OCI-LY1 (cell line): Measurements from ENCODE around the gene DNAJB6.

Experiments
- EZH2 ChIP-seq: fragments of 200-600 bp; sonication (generic), shearing (Covaris generic); IDR thresholded peaks from 2 replicates; pipeline ENCODE4 v1.8.0; 2017; ENCODE audit warnings: borderline replicate concordance, mixed run types, mild to moderate bottlenecking, antibody characterized with exemption, low read length, moderate library complexity, mixed read lengths
- TF ChIP-seq, protein P1 (sequence below): fragments of 200-600 bp; sonication (generic), shearing (Covaris generic); IDR thresholded peaks from 2 replicates; pipeline ENCODE4 v1.5.1; 2017; ENCODE audit warnings: mild to moderate bottlenecking, antibody characterized with exemption, low read length, moderate library complexity, mixed read lengths

DNA sequence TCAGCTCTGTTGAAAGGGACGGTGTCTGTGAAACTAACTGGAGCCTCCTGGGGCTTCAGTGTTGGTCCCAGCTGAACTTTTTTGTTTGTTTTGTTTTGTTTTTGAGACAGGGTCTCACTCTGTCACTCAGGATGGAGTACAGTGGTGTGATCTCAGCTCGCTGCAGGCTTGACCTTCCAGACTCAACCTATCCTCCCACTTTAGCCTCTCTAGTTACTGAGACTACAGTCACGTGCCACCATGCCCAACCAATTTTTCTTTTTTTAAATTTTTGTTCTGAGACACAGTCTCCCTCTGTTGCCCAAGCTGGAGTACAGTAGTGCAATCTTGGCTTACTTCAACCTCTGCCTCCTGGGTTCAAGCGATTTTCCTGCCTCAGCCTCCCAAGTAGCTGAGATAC, 13.4 kb upstream of the DNAJB6 start:
- TF ChIP-seq, protein P1, sequence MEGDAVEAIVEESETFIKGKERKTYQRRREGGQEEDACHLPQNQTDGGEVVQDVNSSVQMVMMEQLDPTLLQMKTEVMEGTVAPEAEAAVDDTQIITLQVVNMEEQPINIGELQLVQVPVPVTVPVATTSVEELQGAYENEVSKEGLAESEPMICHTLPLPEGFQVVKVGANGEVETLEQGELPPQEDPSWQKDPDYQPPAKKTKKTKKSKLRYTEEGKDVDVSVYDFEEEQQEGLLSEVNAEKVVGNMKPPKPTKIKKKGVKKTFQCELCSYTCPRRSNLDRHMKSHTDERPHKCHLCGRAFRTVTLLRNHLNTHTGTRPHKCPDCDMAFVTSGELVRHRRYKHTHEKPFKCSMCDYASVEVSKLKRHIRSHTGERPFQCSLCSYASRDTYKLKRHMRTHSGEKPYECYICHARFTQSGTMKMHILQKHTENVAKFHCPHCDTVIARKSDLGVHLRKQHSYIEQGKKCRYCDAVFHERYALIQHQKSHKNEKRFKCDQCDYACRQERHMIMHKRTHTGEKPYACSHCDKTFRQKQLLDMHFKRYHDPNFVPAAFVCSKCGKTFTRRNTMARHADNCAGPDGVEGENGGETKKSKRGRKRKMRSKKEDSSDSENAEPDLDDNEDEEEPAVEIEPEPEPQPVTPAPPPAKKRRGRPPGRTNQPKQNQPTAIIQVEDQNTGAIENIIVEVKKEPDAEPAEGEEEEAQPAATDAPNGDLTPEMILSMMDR, result no peak
- no peak for TF ChIP-seq EZH2
